ENCODE results near the gene PTPN1.
A peak's percentile ranks its signal among the peaks of the same experiment; 100 is the strongest.

PTPN1 gene

GRCh38 chr20:50578061-50578777 lies 68.0 kb downstream of the PTPN1 start:
- DNase-seq: no peak

- no peak for DNase-seq
These were observed 68.6 kb downstream of the PTPN1 start for GRCh38 chr20:50578778-50579165.

- DNase-seq: no peak
These were observed 69.3 kb downstream of the PTPN1 start for GRCh38 chr20:50579511-50579910.

GRCh38 chr20:50580016-50580747 lies 70.0 kb downstream of the PTPN1 start:
- DNase-seq: peak; percentile 42 to 51

- DNase-seq: no peak
These were observed 70.8 kb downstream of the PTPN1 start for GRCh38 chr20:50580842-50581544.

GRCh38 chr20:50582092-50582491 lies 71.9 kb downstream of the PTPN1 start:
- no peak for DNase-seq

GRCh38 chr20:50582591-50583234 lies 72.5 kb downstream of the PTPN1 start:
- no peak for DNase-seq

- no peak for DNase-seq
These were observed 73.4 kb downstream of the PTPN1 start for GRCh38 chr20:50583442-50584150.

- no peak for DNase-seq
These were observed 74.5 kb downstream of the PTPN1 start for GRCh38 chr20:50584687-50585086.

GRCh38 chr20:50585214-50585613 lies 75.0 kb downstream of the PTPN1 start:
- no peak for DNase-seq

- DNase-seq: no peak
These were observed 75.5 kb downstream of the PTPN1 start for GRCh38 chr20:50585678-50586077.

GRCh38 chr20:50586531-50587232 lies 76.5 kb downstream of the PTPN1 start:
- DNase-seq: no peak

GRCh38 chr20:50587291-50587961 lies 77.2 kb downstream of the PTPN1 start:
- no peak for DNase-seq

GRCh38 chr20:50588034-50588736 lies 78.0 kb downstream of the PTPN1 start:
- peak; percentile 65 to 71 for DNase-seq

GRCh38 chr20:50589548-50590347 lies 79.6 kb downstream of the PTPN1 start:
- DNase-seq: no peak

GRCh38 chr20:50590348-50590664 lies 80.1 kb downstream of the PTPN1 start:
- no peak for DNase-seq

GRCh38 chr20:50591233-50591852 lies 81.2 kb downstream of the PTPN1 start:
- DNase-seq: no peak

- DNase-seq: no peak
These were observed 82.3 kb downstream of the PTPN1 start for GRCh38 chr20:50592282-50593004.

GRCh38 chr20:50593005-50593335 lies 82.8 kb downstream of the PTPN1 start:
- no peak for DNase-seq

All from inflammatory macrophage (primary cell).